ENCODE data around the gene CIROP. TPM values are rescaled to one million over a fixed set of nuclear protein-coding genes. Genes with fewer than 3 reads are reported as not detected.

CIROP gene
- total RNA-seq, 1 donor from 2014 or later: not detected

Other genes with a start within 250 kb of the CIROP start
- gene LRP10, start 233.2 kb downstream of the CIROP start, total RNA-seq: 315 TPM
- 1.4 TPM for gene REM2, start 221.8 kb downstream of the CIROP start, total RNA-seq
- gene RBM23, start 185.8 kb downstream of the CIROP start, total RNA-seq: 76.5 TPM
- gene PRMT5, start 175.6 kb downstream of the CIROP start, total RNA-seq: 51.0 TPM
- gene HAUS4, start 147.9 kb downstream of the CIROP start, total RNA-seq: 38.8 TPM
- gene AJUBA, start 122.4 kb downstream of the CIROP start, total RNA-seq: 53.3 TPM
- gene C14orf93, start 94.8 kb downstream of the CIROP start, total RNA-seq: 13.9 TPM
- gene PSMB5, start 70.1 kb downstream of the CIROP start, total RNA-seq: 103 TPM
- not detected for gene PSMB11, start 62.8 kb downstream of the CIROP start, total RNA-seq
- 22.1 TPM for gene CDH24, start 47.5 kb downstream of the CIROP start, total RNA-seq
- gene ACIN1, start 9.9 kb downstream of the CIROP start, total RNA-seq: 196 TPM
- 46.1 TPM for gene C14orf119, start 9.5 kb downstream of the CIROP start, total RNA-seq
- gene CEBPE, start 14.3 kb upstream of the CIROP start, total RNA-seq: 0.20 TPM
- gene SLC7A8, start 78.7 kb upstream of the CIROP start, total RNA-seq: 98.5 TPM
- 0.20 TPM for gene RNF212B, start 132.9 kb upstream of the CIROP start, total RNA-seq
- gene HOMEZ, start 181.1 kb upstream of the CIROP start, total RNA-seq: 26.0 TPM
- gene PPP1R3E, start 197.9 kb upstream of the CIROP start, total RNA-seq: 24.4 TPM
- 54.2 TPM for gene BCL2L2, start 201.8 kb upstream of the CIROP start, total RNA-seq
- gene PABPN1, start 216.5 kb upstream of the CIROP start, total RNA-seq: 186 TPM
- 64.3 TPM for gene SLC22A17, start 247.9 kb upstream of the CIROP start, total RNA-seq